Right atrium auricular region (tissue), 2 donors: ENCODE data around the gene FMO3. TPM values are rescaled to one million over a fixed set of nuclear protein-coding genes. Genes with fewer than 3 reads are reported as not detected.
A peak's percentile ranks its signal among the peaks of the same experiment; 100 is the strongest.

Experiments used
- DNase-seq: peaks from one replicate; pipeline ENCODE4 v3.0.0-alpha.2; 2019; ENCODE audit warnings: low spot score
- H3K27ac ChIP-seq, 2 donors: fragments of 200-600 bp; sonication (generic); 1 replicate in 1 of 2; 2 replicates in 1 of 2; pipeline ENCODE4 v1.5.1; 2016 to 2019
- H3K27me3 ChIP-seq, 2 donors: fragments of 200-600 bp; sonication (generic); one replicate each; pipeline versions ENCODE4 v1.5.1 to v1.6.0; 2017 to 2019
- H3K36me3 ChIP-seq: fragments of 200-600 bp; sonication (generic); one replicate; pipeline ENCODE4 v1.5.1; 2016
- H3K4me1 ChIP-seq, 2 donors: fragments of 200-600 bp; sonication (generic); one replicate each; pipeline versions ENCODE4 v1.5.1 to v1.6.0; 2017 to 2019
- H3K4me3 ChIP-seq, 2 donors: fragments of 200-600 bp; sonication (generic); 1 replicate in 1 of 2; 2 replicates in 1 of 2; pipeline ENCODE4 v1.5.1; 2017 to 2019; ENCODE audit warnings: mild to moderate bottlenecking in 1 of 2, moderate library complexity in 1 of 2
- H3K9me3 ChIP-seq, 2 donors: fragments of 200-600 bp; sonication (generic); one replicate each; pipeline ENCODE4 v1.5.1; 2019
- CTCF ChIP-seq, 2 donors: fragments of 200-600 bp; sonication (generic); IDR thresholded peaks; one replicate each; pipeline ENCODE4 v1.5.1; 2019; ENCODE audit warnings: antibody characterized with exemption in 2 of 2
- total RNA-seq, 2 donors: library from RNA; depleted of rRNA; stranded (reverse); fragments of >200 nt; gene quantifications; one replicate each; pipeline ENCODE4 v1.1.0, GENCODE V29; 2016

FMO3 gene
- total RNA-seq, 2 donors from 2014 or later: 2.4 TPM

DNA sequence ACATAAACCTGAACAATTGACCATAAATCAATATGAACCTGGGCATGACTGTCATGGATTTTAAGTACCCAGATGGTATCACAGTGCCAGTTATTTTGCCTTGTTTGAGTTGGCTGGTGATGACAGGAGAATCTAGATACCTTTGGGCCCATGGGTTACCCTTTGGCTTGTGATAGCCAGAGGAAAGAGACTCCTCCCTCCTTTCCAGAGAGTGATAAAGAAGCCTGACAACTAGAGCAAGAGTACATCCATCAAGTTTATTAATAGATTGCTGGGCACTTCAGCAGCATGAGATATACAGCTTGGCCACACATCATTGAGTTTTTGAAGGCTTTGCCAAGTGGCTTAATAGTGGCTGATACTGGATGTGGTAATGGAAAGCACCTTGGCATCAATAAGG is 6.6 kb upstream of the FMO3 start:
- H3K4me1 ChIP-seq: peaks cover 0 to 31% of the 10 kb centered on the region in 2 donors
- no peak overlapping the region for H3K27ac ChIP-seq

DNA sequence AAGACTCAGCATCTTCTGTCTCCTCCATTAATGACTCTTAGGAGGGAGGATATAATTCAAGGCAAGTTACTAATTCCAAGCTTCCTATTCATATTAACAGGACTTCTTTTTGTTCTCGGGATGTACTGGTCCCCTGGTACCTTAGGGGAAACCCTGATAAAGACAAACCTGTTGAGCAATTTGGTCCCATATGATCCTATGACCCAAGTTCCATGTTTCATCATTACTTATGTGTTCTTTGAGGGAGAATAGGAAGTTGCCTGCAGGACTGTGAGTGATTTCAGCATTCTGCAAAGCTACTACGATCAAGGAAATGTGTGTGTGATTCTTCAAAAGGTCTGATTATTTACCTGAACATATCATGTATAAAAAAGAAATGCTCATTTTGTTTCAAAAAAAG is 5.8 kb upstream of the FMO3 start:
- peaks cover 0 to 31% of the 10 kb centered on the region in 2 donors for H3K4me1 ChIP-seq
- no peaks in the 10 kb centered on the region for H3K9me3 ChIP-seq
- H3K36me3 ChIP-seq: no peaks in the 10 kb centered on the region
- H3K27me3 ChIP-seq: no peaks in the 10 kb centered on the region
- no peak overlapping the region for H3K4me3 ChIP-seq
- no peak for DNase-seq
- H3K27ac ChIP-seq: no peak overlapping the region
- no peak for TF ChIP-seq CTCF (IDR thresholded peaks at IDR 0.05)

More for the DNA sequence above, 6.6 kb upstream of the FMO3 start:
- H3K4me3 ChIP-seq: no peak overlapping the region
- no peak for DNase-seq
- no peaks in the 10 kb centered on the region for H3K9me3 ChIP-seq
- no peaks in the 10 kb centered on the region for H3K27me3 ChIP-seq
- no peak for TF ChIP-seq CTCF (IDR thresholded peaks at IDR 0.05)
- no peaks in the 10 kb centered on the region for H3K36me3 ChIP-seq

GRCh38 chr1:171087896-171088295 is 2.8 kb upstream of the FMO3 start:
- Histone ChIP-seq H3K4me3 (no peak overlapping the region), H3K27me3 (no peaks in the 10 kb centered on the region), H3K36me3 (no peaks in the 10 kb centered on the region), H3K4me1 (peaks cover 0 to 24% of the 10 kb centered on the region in 2 donors), H3K27ac (no peak overlapping the region), H3K9me3 (no peaks in the 10 kb centered on the region)
- no peak for TF ChIP-seq CTCF (IDR thresholded peaks at IDR 0.05)
- no peak for DNase-seq

- no peaks in the 10 kb centered on the region for H3K27me3 ChIP-seq
- H3K4me3 ChIP-seq: no peak overlapping the region
Observed at GRCh38 chr1:171103862-171104261, 13.2 kb downstream of the FMO3 start.

DNA sequence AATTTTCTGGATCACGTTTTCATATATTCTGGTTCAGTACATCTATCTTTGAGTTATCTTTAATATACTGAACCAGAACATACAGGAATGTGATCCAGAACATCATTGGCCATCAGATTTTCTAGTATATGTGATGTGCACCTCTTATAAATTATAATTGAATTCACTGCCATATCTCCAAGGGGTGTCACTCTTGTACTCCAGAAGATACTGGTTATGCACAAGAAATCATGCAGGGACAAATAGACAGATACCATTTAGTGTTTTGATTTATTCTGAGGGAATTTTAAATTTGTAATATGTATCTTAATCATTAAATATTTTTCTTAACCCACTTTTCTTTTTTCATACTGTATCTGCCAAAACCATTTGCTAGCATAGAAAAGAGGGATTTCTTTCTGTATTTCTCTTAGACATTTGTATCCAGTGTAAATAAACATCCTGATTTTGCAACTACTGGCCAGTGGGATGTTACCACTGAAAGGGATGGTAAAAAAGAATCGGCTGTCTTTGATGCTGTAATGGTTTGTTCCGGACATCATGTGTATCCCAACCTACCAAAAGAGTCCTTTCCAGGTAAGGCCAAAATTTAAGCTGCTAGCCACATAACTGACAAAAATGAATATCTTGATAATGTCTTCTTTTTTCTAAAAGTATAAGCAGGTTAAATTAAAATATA is 16.7 kb downstream of the FMO3 start:
- Histone ChIP-seq H3K36me3 (no peaks in the 10 kb centered on the region), H3K27ac (no peak overlapping the region), H3K4me1 (peaks cover 0 to 8% of the 10 kb centered on the region in 2 donors), H3K4me3 (no peak overlapping the region), H3K27me3 (no peaks in the 10 kb centered on the region), H3K9me3 (no peaks in the 10 kb centered on the region)
- TF ChIP-seq CTCF (IDR thresholded peaks at IDR 0.05): peak in 1 of 2 donors; percentile 43
- no peak for DNase-seq

More at GRCh38 chr1:171103862-171104261, 13.2 kb downstream of the FMO3 start:
- no peak for DNase-seq
- TF ChIP-seq CTCF (IDR thresholded peaks at IDR 0.05): no peak
- Histone ChIP-seq H3K9me3 (no peaks in the 10 kb centered on the region), H3K27ac (no peak overlapping the region), H3K36me3 (no peaks in the 10 kb centered on the region), H3K4me1 (peaks cover 0 to 4% of the 10 kb centered on the region in 2 donors)

DNA sequence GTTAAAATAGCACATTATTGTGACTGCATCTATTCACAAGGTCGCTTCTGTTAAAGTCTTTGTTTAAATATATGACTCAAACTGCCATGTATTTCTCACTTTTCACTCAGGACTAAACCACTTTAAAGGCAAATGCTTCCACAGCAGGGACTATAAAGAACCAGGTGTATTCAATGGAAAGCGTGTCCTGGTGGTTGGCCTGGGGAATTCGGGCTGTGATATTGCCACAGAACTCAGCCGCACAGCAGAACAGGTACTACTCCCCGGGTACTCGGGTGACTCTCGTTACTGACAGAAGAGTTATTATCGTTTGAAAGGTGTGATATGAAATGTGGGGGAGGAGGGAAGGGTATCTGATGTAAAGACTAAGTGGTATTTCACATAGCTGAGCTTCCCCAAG is 17.3 kb downstream of the FMO3 start:
- Histone ChIP-seq H3K4me3 (no peak overlapping the region), H3K27ac (no peak overlapping the region), H3K9me3 (no peaks in the 10 kb centered on the region), H3K4me1 (peaks cover 0 to 8% of the 10 kb centered on the region in 2 donors), H3K27me3 (no peaks in the 10 kb centered on the region), H3K36me3 (no peaks in the 10 kb centered on the region)
- no peak for DNase-seq
- TF ChIP-seq CTCF (IDR thresholded peaks at IDR 0.05): no peak
